ENCODE results near the gene SNTA1.
"Not testable (repeated sequence)": the region's sequence is repeated elsewhere in the genome, so short reads cannot be mapped to it uniquely, and the experiment has no call there.

SNTA1 gene

DNA sequence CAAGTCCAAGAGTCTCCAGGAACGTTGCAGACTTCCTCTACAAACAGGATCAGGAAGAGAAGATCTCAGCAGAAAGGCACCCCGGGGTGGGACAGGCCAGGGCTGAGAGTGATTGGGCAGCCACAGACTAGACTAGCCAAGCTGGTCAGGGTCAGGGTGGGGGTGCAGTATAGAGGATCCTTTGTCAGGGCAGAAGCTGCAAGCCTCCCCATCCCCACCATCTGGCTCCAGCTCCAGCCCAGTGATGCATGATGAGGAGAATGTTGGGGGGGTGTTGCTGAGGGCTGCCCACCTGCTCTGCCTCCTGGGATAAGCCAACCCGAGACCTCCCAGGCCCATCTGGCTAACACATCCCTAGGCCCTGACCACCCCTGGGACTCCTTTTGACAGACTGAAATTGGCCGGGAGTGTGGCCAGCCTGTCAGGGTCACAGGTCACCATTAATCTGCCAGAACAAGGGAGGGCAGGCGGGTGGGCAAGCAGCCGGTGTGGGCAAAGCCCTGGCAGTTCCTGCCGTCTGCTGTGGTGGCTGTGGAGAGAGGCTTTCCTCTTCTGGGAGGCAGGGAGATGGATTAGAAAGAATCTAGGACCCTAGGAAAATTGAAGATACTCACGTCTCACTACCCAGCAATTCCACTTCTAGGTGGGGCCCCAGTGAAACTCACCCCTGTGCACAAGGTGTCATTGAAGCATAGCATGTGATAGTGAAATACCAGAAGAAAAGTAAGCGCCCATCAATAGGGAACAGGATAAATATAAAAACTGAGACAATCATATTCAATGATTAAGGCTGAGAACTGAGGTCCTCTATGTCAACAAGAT is 22.1 kb upstream of the SNTA1 start:
- no peak for DNase-seq

DNA sequence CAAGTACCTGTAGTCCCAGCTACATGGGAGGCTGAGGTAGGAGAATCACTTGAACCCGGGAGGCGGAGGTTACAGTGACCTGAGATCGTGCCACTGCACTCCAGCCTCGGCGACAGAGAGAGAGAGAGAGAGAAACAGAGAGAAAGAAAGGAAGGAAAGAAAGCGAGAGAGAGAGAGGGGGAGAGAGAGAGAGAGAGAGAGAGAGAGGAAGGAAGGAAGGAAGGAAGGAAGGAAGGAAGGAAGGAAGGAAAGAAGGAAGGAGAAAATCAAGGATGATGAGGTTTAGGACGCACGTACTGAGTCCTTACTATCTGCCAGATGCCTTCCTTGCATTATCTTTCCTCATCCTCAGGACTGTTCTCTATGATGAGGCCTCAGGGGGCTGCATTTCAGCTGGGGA is 21.2 kb upstream of the SNTA1 start:
- not testable (repeated sequence) for DNase-seq

- no peak for DNase-seq
Observed at GRCh38 chr20:33463332-33464101, 20.0 kb upstream of the SNTA1 start.

GRCh38 chr20:33460711-33461110 is 17.1 kb upstream of the SNTA1 start:
- DNase-seq = no peak

DNA sequence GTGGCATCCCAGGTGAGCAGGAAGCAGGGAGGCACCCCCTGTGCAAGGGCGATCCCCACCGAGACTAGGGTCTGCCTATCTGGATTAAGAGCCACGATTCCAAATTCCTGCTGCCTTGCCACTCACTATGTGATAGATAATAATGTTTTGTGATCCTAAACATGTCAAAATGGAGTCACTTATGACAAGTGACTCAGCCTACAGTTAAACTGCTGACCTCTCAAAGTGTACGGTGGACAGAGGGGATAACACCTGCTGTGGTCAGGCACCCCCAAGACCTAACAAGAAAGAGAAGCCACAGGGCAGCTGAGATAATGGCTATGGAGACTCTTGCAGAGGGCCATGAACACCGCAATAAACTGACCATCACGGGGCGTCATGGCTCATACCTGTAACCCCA is 16.0 kb upstream of the SNTA1 start:
- DNase-seq = no peak

DNA sequence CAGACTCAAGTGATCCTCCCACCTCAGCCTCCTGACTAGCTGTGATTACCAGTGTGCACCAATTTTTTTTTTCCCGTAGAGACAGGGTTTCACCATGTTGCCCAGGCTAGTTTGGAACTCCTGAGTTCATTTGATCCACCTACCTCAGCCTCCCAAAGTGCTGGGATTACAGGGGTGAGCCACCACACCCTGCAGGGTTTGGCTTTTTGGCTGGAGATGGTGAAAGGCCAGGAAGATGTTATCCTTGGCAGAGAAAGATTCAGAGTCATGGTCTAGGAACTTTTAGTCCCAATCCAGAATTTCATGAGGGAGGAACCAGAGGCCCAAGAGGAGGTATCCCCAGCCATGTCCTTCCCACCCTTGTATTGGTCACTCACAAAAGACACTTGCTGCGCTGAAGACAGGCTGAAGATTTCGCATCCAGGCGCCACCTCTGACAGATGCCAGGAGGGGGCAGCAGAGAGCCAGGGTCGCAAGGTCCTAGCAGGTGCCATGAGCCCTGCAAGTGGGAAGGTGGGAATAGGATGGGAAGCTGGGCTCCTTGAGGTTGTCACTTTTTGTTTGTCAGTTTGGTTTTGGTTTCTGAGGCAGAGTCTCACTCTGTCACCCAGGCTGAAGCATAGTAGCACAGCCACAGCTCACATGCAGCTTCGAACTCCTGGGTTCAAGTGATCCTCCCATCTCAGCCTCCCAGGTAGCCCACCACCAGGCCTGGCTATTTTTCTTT is 13.5 kb upstream of the SNTA1 start:
- DNase-seq = not testable (repeated sequence)

- DNase-seq = no peak
Observed at GRCh38 chr20:33450867-33451266, 7.3 kb upstream of the SNTA1 start.

- DNase-seq = peak; percentile 12
Observed at GRCh38 chr20:33445881-33446625, 2.5 kb upstream of the SNTA1 start.

DNA sequence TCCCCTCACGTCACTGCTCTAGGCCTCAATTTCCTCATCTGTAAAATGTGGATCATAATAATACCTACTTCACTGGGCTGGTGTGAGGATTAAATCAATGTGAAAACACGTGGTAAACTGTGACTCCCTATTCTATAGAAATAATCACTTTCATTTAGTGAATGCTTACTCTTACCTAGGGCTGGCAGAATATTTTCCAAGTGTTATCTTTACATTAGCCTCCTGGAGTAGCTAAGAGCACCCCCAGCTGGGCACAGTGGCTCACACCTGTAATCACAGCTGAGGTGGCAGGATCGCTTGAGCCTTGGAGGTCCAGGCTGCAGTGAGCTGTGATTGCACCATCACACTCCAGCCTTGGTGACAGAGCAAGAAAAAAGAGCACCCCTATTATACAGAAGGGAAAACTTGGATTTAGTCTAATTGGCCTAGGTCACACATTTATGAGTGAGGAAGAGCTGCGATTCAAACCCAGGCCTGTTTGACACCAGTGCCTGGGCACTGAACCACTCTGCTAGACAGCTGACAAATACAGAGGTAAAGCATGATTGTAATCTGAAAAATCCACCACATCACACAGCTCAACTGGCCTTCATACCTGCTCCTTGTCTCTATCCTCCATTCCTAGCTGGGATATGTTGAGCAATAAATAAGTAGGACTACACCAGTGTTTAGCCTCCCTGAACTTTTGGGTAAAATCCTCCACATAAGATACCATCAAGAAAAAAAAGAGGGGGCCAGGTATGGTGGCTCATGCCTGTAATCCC is 1.4 kb upstream of the SNTA1 start:
- DNase-seq = no peak

DNA sequence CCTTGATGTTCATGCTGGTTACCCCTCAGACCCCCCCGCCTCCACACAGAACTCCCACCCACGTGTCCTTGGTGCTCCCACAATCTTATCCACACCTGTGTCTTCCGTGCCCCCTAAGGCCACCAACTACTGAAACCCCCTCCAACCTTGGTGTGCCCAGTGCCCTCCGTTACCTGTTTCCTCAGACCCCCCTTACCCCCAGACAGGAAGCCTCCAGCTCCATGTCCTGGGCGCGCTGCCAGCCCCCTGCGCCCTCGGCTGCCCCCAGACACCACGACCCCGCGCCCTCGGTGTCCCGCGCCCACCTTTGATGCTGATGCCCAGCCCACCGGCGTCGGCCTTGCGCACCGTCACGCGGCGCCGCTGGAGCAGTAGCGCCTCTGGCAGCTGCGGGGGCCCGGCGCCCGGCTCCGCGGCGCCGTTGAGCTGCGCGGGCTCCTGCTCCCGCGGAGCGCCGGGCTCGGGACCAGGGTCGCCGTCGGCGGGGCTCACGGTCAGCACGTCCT is 504 bp downstream of the SNTA1 start:
- DNase-seq = no peak

- no peak for DNase-seq
Observed at GRCh38 chr20:33442136-33443005, 1.2 kb downstream of the SNTA1 start.

DNA sequence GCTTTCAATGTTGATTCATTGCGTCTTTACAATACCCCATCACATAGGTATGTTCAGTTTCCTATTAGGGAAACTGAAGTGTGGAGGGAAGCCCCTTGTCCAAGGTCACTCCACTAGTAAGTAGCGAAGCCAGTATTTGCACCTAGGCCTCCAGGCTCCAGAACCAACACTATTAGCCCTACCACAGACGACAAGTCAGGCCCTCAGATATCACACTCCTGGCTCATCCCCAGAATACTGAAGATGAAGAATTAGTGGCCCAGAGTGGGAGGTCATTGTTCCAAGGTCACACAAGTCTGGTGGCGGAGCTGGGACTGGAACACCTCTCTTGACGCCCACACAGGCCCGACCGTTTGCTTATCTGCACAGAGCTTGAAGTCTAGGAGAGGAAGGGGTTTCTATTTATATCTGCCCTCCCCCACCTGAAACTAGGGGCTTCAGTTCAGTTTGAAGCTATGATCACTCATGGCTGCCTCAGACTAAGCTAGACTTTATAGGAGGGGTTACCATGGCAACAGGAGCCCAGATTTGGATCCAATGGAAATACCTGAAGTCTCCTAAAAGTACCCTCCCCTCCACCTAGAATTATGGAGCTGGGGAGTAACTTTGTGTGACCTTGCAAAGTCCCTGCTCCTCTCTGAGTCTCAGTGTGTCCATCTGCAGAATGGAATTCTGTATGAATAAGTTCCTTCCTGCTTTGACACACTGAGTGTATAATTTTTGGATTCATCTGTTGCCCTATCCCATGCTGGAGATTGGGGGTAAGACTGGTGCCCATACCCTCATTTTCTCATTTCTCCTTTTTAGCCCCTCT is 2.2 kb downstream of the SNTA1 start:
- no peak for DNase-seq

DNA sequence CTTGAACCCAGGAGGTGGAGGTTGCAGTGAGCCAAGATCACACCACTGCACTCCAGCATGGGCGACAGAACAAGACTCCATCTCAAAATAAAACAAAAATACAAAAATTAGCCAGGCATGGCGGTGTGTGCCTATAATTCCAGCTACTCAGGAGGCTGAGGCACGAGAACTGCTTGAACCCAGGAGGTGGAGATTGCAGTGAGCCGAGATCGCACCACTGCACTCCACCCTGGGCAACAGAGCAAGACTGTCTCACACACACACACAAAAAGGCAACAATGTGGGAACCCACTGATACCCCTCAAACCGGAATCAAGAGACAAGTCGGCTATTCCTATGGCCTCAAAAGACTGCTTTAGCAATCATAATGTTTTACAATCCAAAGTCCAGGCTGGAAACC is 3.0 kb downstream of the SNTA1 start:
- not testable (repeated sequence) for DNase-seq

DNA sequence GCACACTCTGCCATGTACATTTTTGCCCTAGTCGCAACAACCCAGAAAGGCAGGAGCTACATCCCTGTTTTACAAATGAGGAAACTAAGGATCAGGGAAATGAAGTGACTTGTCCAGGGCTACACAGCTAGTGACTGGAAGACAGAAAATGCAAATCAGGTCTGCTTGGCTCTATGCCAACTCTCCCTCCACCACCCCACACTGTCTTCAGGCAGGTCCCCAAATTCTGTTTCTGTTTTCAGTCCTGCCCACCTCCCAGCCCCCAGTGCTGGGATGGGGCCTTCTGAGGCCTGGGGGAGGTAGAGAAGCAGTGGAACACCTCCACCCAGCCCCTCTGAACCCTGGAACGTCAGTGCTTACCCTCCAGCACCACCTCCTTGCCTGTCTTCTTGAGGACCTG is 5.1 kb downstream of the SNTA1 start:
- no peak for DNase-seq

GRCh38 chr20:33437141-33437911 is 6.2 kb downstream of the SNTA1 start:
- DNase-seq = no peak

GRCh38 chr20:33434434-33434833 is 9.1 kb downstream of the SNTA1 start:
- DNase-seq = no peak

GRCh38 chr20:33433465-33434234 is 9.9 kb downstream of the SNTA1 start:
- no peak for DNase-seq

GRCh38 chr20:33431797-33432381 is 11.7 kb downstream of the SNTA1 start:
- no peak for DNase-seq

Measured in DMS79 (cell line).